ENCODE data around the gene OPN3. TPM values are rescaled to one million over a fixed set of nuclear protein-coding genes. Genes with fewer than 3 reads are reported as not detected.
"Not testable (repeated sequence)": the region's sequence is repeated elsewhere in the genome, so short reads cannot be mapped to it uniquely, and the experiment has no call there.

Gene OPN3
- total RNA-seq, 1 experiment from 2014 or later: 45.6 TPM

DNA sequence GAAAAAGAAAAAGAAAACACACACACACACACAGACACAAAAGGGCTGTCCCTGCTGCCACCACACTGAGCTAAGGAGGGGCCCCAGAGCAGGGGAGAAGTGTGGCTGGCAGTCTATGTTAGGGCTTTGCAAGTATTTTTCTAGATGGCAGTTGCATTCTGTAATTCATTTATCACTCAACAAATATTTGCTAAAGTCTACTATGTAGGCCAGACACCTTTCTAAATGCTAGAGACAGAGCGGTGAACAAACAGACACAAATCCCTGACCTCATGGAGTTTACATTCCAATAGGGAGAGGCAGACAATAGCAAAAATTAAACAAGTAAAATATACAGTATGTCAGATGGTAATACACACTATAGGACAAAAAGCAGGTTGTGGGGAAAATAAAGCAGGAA, 32.1 kb upstream of the OPN3 start:
- DNase-seq (ENCODE audit: unreplicated experiment): no peak
- POLR2A ChIA-PET: interaction anchor here (1.1 kb wide), 1 partner anchor 13 kb away, joined by 8 read pairs; no protein-coding TSS in a partner anchor
- TF ChIP-seq, protein P1, sequence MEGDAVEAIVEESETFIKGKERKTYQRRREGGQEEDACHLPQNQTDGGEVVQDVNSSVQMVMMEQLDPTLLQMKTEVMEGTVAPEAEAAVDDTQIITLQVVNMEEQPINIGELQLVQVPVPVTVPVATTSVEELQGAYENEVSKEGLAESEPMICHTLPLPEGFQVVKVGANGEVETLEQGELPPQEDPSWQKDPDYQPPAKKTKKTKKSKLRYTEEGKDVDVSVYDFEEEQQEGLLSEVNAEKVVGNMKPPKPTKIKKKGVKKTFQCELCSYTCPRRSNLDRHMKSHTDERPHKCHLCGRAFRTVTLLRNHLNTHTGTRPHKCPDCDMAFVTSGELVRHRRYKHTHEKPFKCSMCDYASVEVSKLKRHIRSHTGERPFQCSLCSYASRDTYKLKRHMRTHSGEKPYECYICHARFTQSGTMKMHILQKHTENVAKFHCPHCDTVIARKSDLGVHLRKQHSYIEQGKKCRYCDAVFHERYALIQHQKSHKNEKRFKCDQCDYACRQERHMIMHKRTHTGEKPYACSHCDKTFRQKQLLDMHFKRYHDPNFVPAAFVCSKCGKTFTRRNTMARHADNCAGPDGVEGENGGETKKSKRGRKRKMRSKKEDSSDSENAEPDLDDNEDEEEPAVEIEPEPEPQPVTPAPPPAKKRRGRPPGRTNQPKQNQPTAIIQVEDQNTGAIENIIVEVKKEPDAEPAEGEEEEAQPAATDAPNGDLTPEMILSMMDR (IDR thresholded peaks at IDR 0.05; ENCODE audit: unreplicated experiment): no peak
- H3K4me1 Mint-ChIP-seq (ENCODE audit: insufficient read depth, unreplicated experiment): no peaks in the 10 kb centered on the region
- no peak overlapping the region for H3K4me3 Mint-ChIP-seq (ENCODE audit: unreplicated experiment)
- intact Hi-C loops (cut with micrococcal nuclease): no loop called here
- no peaks in the 10 kb centered on the region for H3K27me3 Mint-ChIP-seq (ENCODE audit: insufficient read depth, unreplicated experiment)
- no peak overlapping the region for H3K27ac Mint-ChIP-seq (ENCODE audit: low read depth, unreplicated experiment)
- no peaks in the 10 kb centered on the region for H3K9me3 Mint-ChIP-seq (ENCODE audit: unreplicated experiment)
- no peaks in the 10 kb centered on the region for H3K36me3 Mint-ChIP-seq (ENCODE audit: insufficient read depth, unreplicated experiment)
- CTCF ChIA-PET: interaction anchor here (0.7 to 1.1 kb wide), 2 partner anchors 24 to 25 kb away, joined by 3 read pairs; no protein-coding TSS in a partner anchor
- no TSS peak for BruUV-seq (replicated peaks)

DNA sequence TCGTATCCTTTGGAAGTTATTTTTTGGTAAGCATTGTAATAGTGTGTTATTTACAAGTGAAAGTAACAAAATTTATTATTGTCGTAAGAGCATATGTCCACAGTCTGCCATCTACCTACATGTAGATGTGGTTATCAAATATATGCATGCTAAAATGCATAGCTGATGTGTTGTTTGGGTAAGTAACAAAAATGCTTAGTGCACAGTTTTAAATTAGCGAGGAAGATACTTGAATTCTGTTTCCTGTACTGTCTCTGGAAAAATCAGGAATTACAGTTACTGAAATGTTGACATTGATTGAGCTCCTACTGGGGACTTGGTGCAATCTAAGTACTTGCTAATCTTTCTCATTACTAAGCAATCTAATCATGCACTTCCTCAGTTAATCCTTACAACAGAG, 26.2 kb upstream of the OPN3 start:
- intact Hi-C loops (cut with micrococcal nuclease): no loop called here
- Mint-ChIP-seq H3K27me3 (ENCODE audit: insufficient read depth, unreplicated experiment) (no peaks in the 10 kb centered on the region), H3K9me3 (ENCODE audit: unreplicated experiment) (no peaks in the 10 kb centered on the region), H3K4me1 (ENCODE audit: insufficient read depth, unreplicated experiment) (no peaks in the 10 kb centered on the region), H3K36me3 (ENCODE audit: insufficient read depth, unreplicated experiment) (no peaks in the 10 kb centered on the region), H3K27ac (ENCODE audit: low read depth, unreplicated experiment) (no peak overlapping the region), H3K4me3 (ENCODE audit: unreplicated experiment) (no peak overlapping the region)
- no TSS peak for BruUV-seq (replicated peaks)
- ChIA-PET CTCF (interaction anchor here (1.0 kb wide), 1 partner anchor 172 kb away, joined by 4 read pairs; no protein-coding TSS in a partner anchor), POLR2A (interaction anchor here (0.6 to 2.5 kb wide), 3 partner anchors 22 to 79 kb away, joined by 3 to 7 read pairs (median 4); no protein-coding TSS in a partner anchor)
- DNase-seq (ENCODE audit: unreplicated experiment): no peak
- TF ChIP-seq, protein P1 (IDR thresholded peaks at IDR 0.05; ENCODE audit: unreplicated experiment): no peak

DNA sequence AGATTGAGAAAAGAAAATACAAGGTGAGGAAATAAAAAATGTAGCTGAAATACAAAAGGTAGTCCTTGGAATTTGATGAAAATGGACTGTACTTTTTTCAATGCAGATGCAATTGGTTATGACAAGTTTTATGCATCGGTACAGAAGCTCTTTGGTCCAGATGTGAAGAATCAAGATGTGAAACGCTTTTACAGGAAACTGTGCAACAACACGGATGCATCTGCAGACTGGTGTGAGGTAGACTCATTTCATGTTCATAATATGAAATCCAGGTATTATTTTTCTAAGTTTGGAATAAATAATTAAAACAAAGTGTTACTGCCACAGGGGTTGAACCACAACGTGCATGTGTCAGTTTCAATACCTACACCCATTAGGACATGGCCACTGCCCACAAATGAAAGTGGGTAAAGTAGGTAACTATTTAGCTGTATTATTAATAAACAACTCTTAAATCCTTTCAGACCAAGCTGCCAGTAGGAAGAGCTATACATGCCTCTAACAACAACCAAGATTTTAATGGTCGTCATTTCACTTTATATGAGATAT, 20.3 kb upstream of the OPN3 start:
- DNase-seq (ENCODE audit: unreplicated experiment): no peak
- intact Hi-C loops (cut with micrococcal nuclease): no loop called here
- Mint-ChIP-seq H3K36me3 (ENCODE audit: insufficient read depth, unreplicated experiment) (no peaks in the 10 kb centered on the region), H3K4me3 (ENCODE audit: unreplicated experiment) (no peak overlapping the region), H3K4me1 (ENCODE audit: insufficient read depth, unreplicated experiment) (peaks cover 8% of the 10 kb centered on the region), H3K9me3 (ENCODE audit: unreplicated experiment) (no peaks in the 10 kb centered on the region), H3K27me3 (ENCODE audit: insufficient read depth, unreplicated experiment) (no peaks in the 10 kb centered on the region), H3K27ac (ENCODE audit: low read depth, unreplicated experiment) (no peak overlapping the region)
- TF ChIP-seq, protein P1 (IDR thresholded peaks at IDR 0.05; ENCODE audit: unreplicated experiment): no peak
- ChIA-PET POLR2A (interaction anchor here (0.6 to 4.0 kb wide), 6 partner anchors 9 to 486 kb away, joined by 3 to 14 read pairs (median 4); partner anchors contain the start of genes CHML and OPN3), CTCF (interaction anchor here (0.6 to 0.9 kb wide), 2 partner anchors 10 to 12 kb away, joined by 3 to 4 read pairs; no protein-coding TSS in a partner anchor)
- BruUV-seq (replicated peaks): no TSS peak

DNA sequence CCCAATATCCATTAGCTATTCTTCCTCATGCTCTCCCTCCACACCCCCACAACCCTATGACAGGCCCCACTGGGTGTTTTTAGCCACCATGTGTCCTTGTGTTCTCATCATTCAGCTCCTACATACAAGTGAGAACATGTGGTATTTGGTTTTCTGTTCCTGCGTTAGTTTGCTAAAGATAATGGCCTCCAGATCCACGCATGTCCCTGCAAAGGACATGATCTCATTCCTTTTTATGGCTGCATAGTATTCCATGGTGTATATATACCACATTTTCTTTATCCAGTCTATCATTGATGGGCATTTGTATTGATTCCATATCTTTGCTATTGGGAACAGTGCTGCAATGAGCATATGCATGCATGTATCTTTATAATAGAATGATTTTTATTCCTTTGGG, 18.8 kb upstream of the OPN3 start:
- ChIA-PET POLR2A (interaction anchor here (0.5 to 4.0 kb wide), 6 partner anchors 10 to 172 kb away, joined by 3 to 14 read pairs (median 4); partner anchors contain the start of genes CHML and OPN3), CTCF (interaction anchor here (0.6 to 0.8 kb wide), 4 partner anchors 9 to 141 kb away, joined by 3 to 4 read pairs (median 4); no protein-coding TSS in a partner anchor)
- BruUV-seq (replicated peaks); intact Hi-C loops (cut with micrococcal nuclease); H3K36me3 Mint-ChIP-seq (ENCODE audit: insufficient read depth, unreplicated experiment); H3K4me1 Mint-ChIP-seq (ENCODE audit: insufficient read depth, unreplicated experiment); H3K27me3 Mint-ChIP-seq (ENCODE audit: insufficient read depth, unreplicated experiment); DNase-seq (ENCODE audit: unreplicated experiment); H3K4me3 Mint-ChIP-seq (ENCODE audit: unreplicated experiment); H3K27ac Mint-ChIP-seq (ENCODE audit: low read depth, unreplicated experiment); H3K9me3 Mint-ChIP-seq (ENCODE audit: unreplicated experiment): not testable (repeated sequence)

All from MCF 10A (cell line).